SK-N-SH treated with all-trans-retinoic acid at 6 μM for 48 hours (cell line): Measurements from ENCODE around the gene HADHB.

Experiments
- ATAC-seq: fragments of 200-7000 bp; cut with Tn5 transposase; 3 replicates; pipeline ENCODE4 v1.9.1; 2020; ENCODE audit warnings: mild to moderate bottlenecking, moderate library complexity
- ARNTL ChIP-seq: fragments of 450-650 bp; formaldehyde crosslinking; IDR thresholded peaks from 2 replicates; pipeline ENCODE4 v1.5.0; 2020; ENCODE audit warnings: low read depth, mild to moderate bottlenecking, moderate library complexity, borderline replicate concordance
- BACH2 ChIP-seq: fragments of 250-450 bp; sonication (Bioruptor Pico); IDR thresholded peaks from 2 replicates; pipeline ENCODE4 v1.9.0; 2021; ENCODE audit warnings: mild to moderate bottlenecking, borderline replicate concordance
- CREB5 ChIP-seq: fragments of 250-450 bp; sonication (Bioruptor Pico); IDR thresholded peaks from 2 replicates; pipeline ENCODE4 v1.5.1; 2020; ENCODE audit warnings: low read depth, mild to moderate bottlenecking, moderate library complexity
- CSDC2 ChIP-seq: fragments of 250-450 bp; sonication (Bioruptor Pico); IDR thresholded peaks from 2 replicates; pipeline ENCODE4 v1.5.0; 2020; ENCODE audit warnings: mild to moderate bottlenecking, moderate library complexity
- ESRRG ChIP-seq: fragments of 250-450 bp; sonication (Bioruptor Pico); IDR thresholded peaks from 2 replicates; pipeline ENCODE4 v1.6.1; 2021; ENCODE audit warnings: mild to moderate bottlenecking
- GLIS3 ChIP-seq: fragments of 250-450 bp; sonication (Bioruptor Pico); IDR thresholded peaks from 2 replicates; pipeline ENCODE4 v1.5.0; 2020; ENCODE audit warnings: mild to moderate bottlenecking, moderate library complexity
- ISL1 ChIP-seq: fragments of 250-450 bp; sonication (Bioruptor Pico); IDR thresholded peaks from 2 replicates; pipeline ENCODE4 v2.1.2; 2022; ENCODE audit warnings: mild to moderate bottlenecking, moderate library complexity
- OSR1 ChIP-seq: fragments of 250-450 bp; sonication (Bioruptor Pico); IDR thresholded peaks from 2 replicates; pipeline ENCODE4 v1.8.0; 2022; ENCODE audit warnings: moderate library complexity, mild to moderate bottlenecking, inconsistent platforms
- POU6F1 ChIP-seq: fragments of 250-450 bp; sonication (Bioruptor Pico); IDR thresholded peaks from 2 replicates; pipeline ENCODE4 v1.8.0; 2021; ENCODE audit warnings: low read depth, mild to moderate bottlenecking, moderate library complexity, borderline replicate concordance
- PPARA ChIP-seq: fragments of 250-450 bp; sonication (Bioruptor Pico); IDR thresholded peaks from 2 replicates; pipeline ENCODE4 v1.5.0; 2020; ENCODE audit warnings: mild to moderate bottlenecking, borderline replicate concordance
- RARB ChIP-seq: fragments of 250-450 bp; sonication (Bioruptor Pico); IDR thresholded peaks from 2 replicates; pipeline ENCODE4 v1.8.0; 2021; ENCODE audit warnings: mild to moderate bottlenecking, moderate library complexity
- SNAI2 ChIP-seq: fragments of 250-450 bp; sonication (Bioruptor Pico); IDR thresholded peaks from 2 replicates; pipeline ENCODE4 v1.5.0; 2020; ENCODE audit warnings: mild to moderate bottlenecking, moderate library complexity
- TCF4 ChIP-seq: fragments of 250-450 bp; sonication (Bioruptor Pico); IDR thresholded peaks from 2 replicates; pipeline ENCODE4 v1.8.0; 2021; ENCODE audit warnings: mild to moderate bottlenecking, moderate library complexity, borderline replicate concordance
- TOX ChIP-seq: fragments of 250-450 bp; sonication (Bioruptor Pico); IDR thresholded peaks from 2 replicates; pipeline ENCODE4 v1.8.0; 2021; ENCODE audit warnings: mild to moderate bottlenecking, moderate library complexity, borderline replicate concordance
- TSHZ2 ChIP-seq: fragments of 250-450 bp; sonication (Bioruptor Pico); IDR thresholded peaks from 2 replicates; pipeline ENCODE4 v1.5.0; 2020; ENCODE audit warnings: mild to moderate bottlenecking, moderate library complexity
- ZC3H10 ChIP-seq: fragments of 250-450 bp; sonication (Bioruptor Pico); IDR thresholded peaks from 2 replicates; pipeline ENCODE4 v1.5.1; 2021; ENCODE audit warnings: mild to moderate bottlenecking, moderate library complexity
- ZFP3 ChIP-seq: fragments of 250-450 bp; sonication (Bioruptor Pico); IDR thresholded peaks from 2 replicates; pipeline ENCODE4 v1.5.0; 2020; ENCODE audit warnings: mild to moderate bottlenecking, moderate library complexity
- ZNF565 ChIP-seq: fragments of 450-650 bp; formaldehyde crosslinking; conservative IDR thresholded peaks from 2 replicates; pipeline ENCODE4 v1.5.0; 2020; ENCODE audit warnings: low read depth, mild to moderate bottlenecking, moderate library complexity
- ZNF70 ChIP-seq: fragments of 450-650 bp; formaldehyde crosslinking; IDR thresholded peaks from 2 replicates; pipeline ENCODE4 v1.5.0; 2020; ENCODE audit warnings: mild to moderate bottlenecking, moderate library complexity
- ZNF8 ChIP-seq: fragments of 450-650 bp; formaldehyde crosslinking; IDR thresholded peaks from 2 replicates; pipeline ENCODE4 v1.5.0; 2020; ENCODE audit warnings: mild to moderate bottlenecking, moderate library complexity
- TF ChIP-seq, protein P1 (sequence below): fragments of 250-450 bp; sonication (Bioruptor Pico); IDR thresholded peaks from 2 replicates; pipeline ENCODE4 v1.8.0; 2020; ENCODE audit warnings: mild to moderate bottlenecking, moderate library complexity, borderline replicate concordance
- TF ChIP-seq, protein P2 (sequence below): fragments of 250-450 bp; sonication (Bioruptor Pico); IDR thresholded peaks from 2 replicates; pipeline ENCODE4 v1.5.1; 2021; ENCODE audit warnings: mild to moderate bottlenecking, moderate library complexity

HADHB gene

GRCh38 chr2:26217720-26218119 lies 27.0 kb upstream of the HADHB start:
- no peak for ATAC-seq
- TF ChIP-seq ZNF70 (no peak), TOX (CRISPR knock-in tag) (no peak), ISL1 (CRISPR knock-in tag) (no peak), POU6F1 (no peak), TSHZ2 (CRISPR knock-in tag) (no peak), ZNF8 (CRISPR knock-in tag) (no peak)
- TF ChIP-seq, protein P1, sequence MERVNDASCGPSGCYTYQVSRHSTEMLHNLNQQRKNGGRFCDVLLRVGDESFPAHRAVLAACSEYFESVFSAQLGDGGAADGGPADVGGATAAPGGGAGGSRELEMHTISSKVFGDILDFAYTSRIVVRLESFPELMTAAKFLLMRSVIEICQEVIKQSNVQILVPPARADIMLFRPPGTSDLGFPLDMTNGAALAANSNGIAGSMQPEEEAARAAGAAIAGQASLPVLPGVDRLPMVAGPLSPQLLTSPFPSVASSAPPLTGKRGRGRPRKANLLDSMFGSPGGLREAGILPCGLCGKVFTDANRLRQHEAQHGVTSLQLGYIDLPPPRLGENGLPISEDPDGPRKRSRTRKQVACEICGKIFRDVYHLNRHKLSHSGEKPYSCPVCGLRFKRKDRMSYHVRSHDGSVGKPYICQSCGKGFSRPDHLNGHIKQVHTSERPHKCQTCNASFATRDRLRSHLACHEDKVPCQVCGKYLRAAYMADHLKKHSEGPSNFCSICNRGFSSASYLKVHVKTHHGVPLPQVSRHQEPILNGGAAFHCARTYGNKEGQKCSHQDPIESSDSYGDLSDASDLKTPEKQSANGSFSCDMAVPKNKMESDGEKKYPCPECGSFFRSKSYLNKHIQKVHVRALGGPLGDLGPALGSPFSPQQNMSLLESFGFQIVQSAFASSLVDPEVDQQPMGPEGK (CRISPR knock-in tag): no peak

DNA sequence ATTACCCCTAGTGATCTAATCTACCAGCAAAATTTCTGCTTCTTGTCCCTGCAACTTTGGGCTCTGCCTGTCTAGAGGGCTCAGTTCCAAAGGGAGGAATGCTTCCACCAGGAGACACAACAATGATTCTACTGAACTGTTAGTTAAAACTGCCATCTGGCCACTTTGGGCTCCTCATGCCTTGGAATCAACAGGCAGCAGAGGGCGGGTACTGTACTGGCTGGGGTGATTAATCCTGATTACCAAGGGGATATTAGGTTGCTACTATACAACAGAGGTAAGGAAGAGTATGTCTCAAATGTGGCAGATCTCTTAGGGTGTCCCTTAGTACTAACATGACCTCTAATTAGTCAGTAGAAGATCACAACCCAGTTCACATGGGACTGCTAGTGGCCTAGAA lies 21.7 kb upstream of the HADHB start:
- ATAC-seq: no peak
- TF ChIP-seq CSDC2 (CRISPR knock-in tag): no peak
- no peak for TF ChIP-seq ZNF70
- no peak for TF ChIP-seq BACH2 (CRISPR knock-in tag)
- no peak for TF ChIP-seq ZFP3 (CRISPR knock-in tag)
- no peak for TF ChIP-seq TOX (CRISPR knock-in tag)
- no peak for TF ChIP-seq RARB (CRISPR knock-in tag)
- no peak for TF ChIP-seq ZC3H10 (CRISPR knock-in tag)
- no peak for TF ChIP-seq TCF4 (CRISPR knock-in tag)
- TF ChIP-seq GLIS3 (CRISPR knock-in tag): no peak
- TF ChIP-seq POU6F1: no peak
- TF ChIP-seq CREB5 (CRISPR knock-in tag): no peak
- TF ChIP-seq OSR1 (CRISPR knock-in tag): no peak
- no peak for TF ChIP-seq ZNF565 (CRISPR knock-in tag)
- TF ChIP-seq ESRRG (CRISPR knock-in tag): no peak
- TF ChIP-seq, protein P2, sequence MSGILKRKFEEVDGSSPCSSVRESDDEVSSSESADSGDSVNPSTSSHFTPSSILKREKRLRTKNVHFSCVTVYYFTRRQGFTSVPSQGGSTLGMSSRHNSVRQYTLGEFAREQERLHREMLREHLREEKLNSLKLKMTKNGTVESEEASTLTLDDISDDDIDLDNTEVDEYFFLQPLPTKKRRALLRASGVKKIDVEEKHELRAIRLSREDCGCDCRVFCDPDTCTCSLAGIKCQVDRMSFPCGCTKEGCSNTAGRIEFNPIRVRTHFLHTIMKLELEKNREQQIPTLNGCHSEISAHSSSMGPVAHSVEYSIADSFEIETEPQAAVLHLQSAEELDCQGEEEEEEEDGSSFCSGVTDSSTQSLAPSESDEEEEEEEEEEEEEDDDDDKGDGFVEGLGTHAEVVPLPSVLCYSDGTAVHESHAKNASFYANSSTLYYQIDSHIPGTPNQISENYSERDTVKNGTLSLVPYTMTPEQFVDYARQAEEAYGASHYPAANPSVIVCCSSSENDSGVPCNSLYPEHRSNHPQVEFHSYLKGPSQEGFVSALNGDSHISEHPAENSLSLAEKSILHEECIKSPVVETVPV (CRISPR knock-in tag): no peak
- TF ChIP-seq PPARA: no peak
- no peak for TF ChIP-seq SNAI2 (CRISPR knock-in tag)
- TF ChIP-seq TSHZ2 (CRISPR knock-in tag): no peak
- no peak for TF ChIP-seq ARNTL (CRISPR knock-in tag)
